ENCODE results near the gene MARS1. TPM values are rescaled to one million over a fixed set of nuclear protein-coding genes. Genes with fewer than 3 reads are reported as not detected.
"Not testable (repeated sequence)": the region's sequence is repeated elsewhere in the genome, so short reads cannot be mapped to it uniquely, and the experiment has no call there.

MARS1 gene
- total RNA-seq, 2 donors from 2014 or later, result 575 to 653 TPM

GRCh38 chr12:57552835-57553313 lies 65.0 kb downstream of the MARS1 start:
- H3K27me3 Mint-ChIP-seq (ENCODE audit: low read depth), result peaks cover 13% of the 10 kb centered on the region
- no peak overlapping the region for H3K27ac Mint-ChIP-seq
- H3K9me3 Mint-ChIP-seq, result no peaks in the 10 kb centered on the region
- ATAC-seq (replicated peaks in 1 of 2), result no peak
- peaks cover 39% of the 10 kb centered on the region for H3K4me1 Mint-ChIP-seq (ENCODE audit: low read depth)
- no peaks in the 10 kb centered on the region for H3K36me3 Mint-ChIP-seq (ENCODE audit: insufficient read depth in 2 of 2)
- DNase-seq, result no peak
- H3K4me3 Mint-ChIP-seq, result no peak overlapping the region

DNA sequence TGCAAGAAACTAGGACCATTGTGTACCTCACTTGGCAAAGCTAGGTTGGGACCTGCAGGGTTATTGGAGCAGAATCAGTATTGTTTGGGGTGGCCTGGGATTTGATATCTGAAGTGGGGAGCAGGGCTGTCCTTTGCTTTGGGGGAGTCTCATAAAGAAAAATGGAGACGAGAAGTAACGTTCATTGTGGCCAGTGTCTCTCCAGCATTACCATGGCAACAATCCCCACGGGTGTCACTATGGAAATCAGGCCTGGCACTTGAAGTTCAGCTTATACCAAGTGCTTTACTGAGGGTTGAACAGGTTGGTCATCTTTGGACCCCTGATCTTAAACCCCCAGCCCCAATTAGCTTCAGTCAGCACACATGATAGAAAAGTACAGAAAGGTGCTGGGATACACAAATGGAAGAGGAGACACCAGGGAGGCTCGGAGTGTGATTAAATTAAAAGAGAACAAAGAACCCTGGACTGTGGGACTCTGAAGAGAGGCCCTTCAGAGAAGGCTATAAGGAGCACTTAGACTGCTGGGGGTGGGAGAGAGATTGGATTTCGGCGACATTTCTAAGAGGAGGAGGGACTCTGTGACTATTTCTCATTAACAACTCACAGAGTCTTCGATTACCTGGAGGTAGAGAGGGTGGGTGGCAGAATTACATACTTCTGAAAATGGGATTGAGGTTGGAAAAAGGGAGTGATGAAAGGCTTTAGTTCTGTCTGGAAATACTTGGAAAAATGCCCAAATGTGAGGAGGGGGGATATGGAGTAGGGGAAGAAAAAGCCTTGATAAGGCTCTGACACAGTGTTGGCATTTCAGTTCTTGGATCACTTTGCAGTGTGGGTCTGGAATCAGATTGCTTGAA lies 65.7 kb downstream of the MARS1 start:
- no peak for ATAC-seq (replicated peaks in 1 of 2)
- DNase-seq, result no peak
- H3K27me3 Mint-ChIP-seq (ENCODE audit: low read depth), result peaks cover 9% of the 10 kb centered on the region
- H3K9me3 Mint-ChIP-seq, result no peaks in the 10 kb centered on the region
- H3K36me3 Mint-ChIP-seq (ENCODE audit: insufficient read depth in 2 of 2), result no peaks in the 10 kb centered on the region
- H3K27ac Mint-ChIP-seq, result no peak overlapping the region
- H3K4me1 Mint-ChIP-seq (ENCODE audit: low read depth), result peaks cover 34% of the 10 kb centered on the region
- no peak overlapping the region for H3K4me3 Mint-ChIP-seq

- peaks cover under 1% of the 10 kb centered on the region for H3K27me3 Mint-ChIP-seq (ENCODE audit: low read depth)
- H3K4me1 Mint-ChIP-seq (ENCODE audit: low read depth), result peaks cover 25% of the 10 kb centered on the region
- ATAC-seq (replicated peaks in 1 of 2), result no peak
- no peaks in the 10 kb centered on the region for H3K9me3 Mint-ChIP-seq
- H3K36me3 Mint-ChIP-seq (ENCODE audit: insufficient read depth in 2 of 2), result no peaks in the 10 kb centered on the region
- no peak for DNase-seq
- no peak overlapping the region for H3K27ac Mint-ChIP-seq
- no peak overlapping the region for H3K4me3 Mint-ChIP-seq
Observed at GRCh38 chr12:57554453-57554852, 66.6 kb downstream of the MARS1 start.

DNA sequence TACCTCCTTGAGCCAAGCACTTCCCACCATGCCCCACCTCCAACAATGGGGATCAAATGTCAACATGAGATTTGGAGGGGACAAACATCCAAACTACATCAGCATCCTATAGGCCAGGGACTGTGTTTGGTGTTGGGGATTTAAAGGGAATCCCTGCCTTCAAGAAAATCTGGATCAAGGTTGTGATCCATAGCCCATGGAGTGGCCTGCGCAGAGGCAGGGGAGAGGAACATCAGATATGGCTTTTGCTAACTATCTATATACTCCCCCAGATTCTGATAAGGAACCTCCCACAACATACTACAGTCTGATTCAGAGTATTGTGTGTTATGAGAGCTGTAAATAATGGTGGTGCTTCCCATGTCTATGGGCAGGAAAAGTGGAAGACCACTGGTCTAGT lies 67.0 kb downstream of the MARS1 start:
- Mint-ChIP-seq H3K27me3 (ENCODE audit: low read depth) (no peaks in the 10 kb centered on the region), H3K4me1 (ENCODE audit: low read depth) (peaks cover 21% of the 10 kb centered on the region), H3K36me3 (ENCODE audit: insufficient read depth in 2 of 2) (no peaks in the 10 kb centered on the region), H3K27ac (no peak overlapping the region), H3K4me3 (no peak overlapping the region), H3K9me3 (no peaks in the 10 kb centered on the region)
- DNase-seq, result no peak
- no peak for ATAC-seq (replicated peaks in 1 of 2)

DNA sequence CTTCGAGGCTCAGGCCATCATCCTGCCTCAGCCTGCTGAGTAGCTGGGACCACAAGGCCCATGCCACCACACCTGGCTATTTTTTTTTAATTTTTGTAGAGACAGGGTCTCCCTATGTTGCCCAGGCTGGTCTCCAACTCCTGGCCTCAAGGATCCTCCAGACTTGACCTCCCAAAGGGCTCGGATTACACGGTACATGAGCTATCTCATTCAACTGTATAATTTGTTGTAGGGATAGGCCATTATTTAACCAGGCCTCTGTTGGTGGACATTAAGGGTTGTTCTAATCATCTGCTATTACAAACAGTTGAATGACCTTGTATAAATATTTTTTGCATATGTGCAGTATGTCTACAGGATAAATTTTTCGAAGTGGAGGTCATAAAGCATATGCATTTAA lies 71.0 kb downstream of the MARS1 start:
- ATAC-seq (replicated peaks in 1 of 2) (no peak), DNase-seq (no peak)
- Mint-ChIP-seq H3K4me1 (ENCODE audit: low read depth) (peaks cover 5% of the 10 kb centered on the region), H3K36me3 (ENCODE audit: insufficient read depth in 2 of 2) (no peaks in the 10 kb centered on the region), H3K27me3 (ENCODE audit: low read depth) (peaks cover 12% of the 10 kb centered on the region), H3K9me3 (no peaks in the 10 kb centered on the region), H3K27ac (no peak overlapping the region), H3K4me3 (no peak overlapping the region)

DNA sequence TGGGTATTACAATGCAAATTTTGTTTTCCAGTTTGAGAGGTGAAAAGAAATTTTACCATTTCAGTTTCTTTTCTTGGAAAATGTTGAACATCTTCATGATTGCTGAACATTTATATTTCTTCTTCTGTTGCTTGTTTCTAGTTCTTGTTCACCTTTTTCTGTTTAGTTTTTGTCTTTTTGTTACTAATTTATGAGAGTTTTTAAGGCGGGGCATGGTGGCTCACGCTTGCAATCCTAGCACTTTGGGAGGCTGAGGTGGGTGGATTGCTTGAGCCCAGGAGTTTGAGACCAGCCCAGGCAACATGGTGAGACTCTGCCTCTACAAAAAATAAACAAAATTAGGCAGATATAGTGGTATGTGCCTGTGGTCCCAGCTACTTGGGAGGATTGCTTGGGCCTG lies 72.6 kb downstream of the MARS1 start:
- Mint-ChIP-seq H3K27me3 (ENCODE audit: low read depth) (peaks cover 12% of the 10 kb centered on the region), H3K36me3 (ENCODE audit: insufficient read depth in 2 of 2) (no peaks in the 10 kb centered on the region), H3K27ac (no peak overlapping the region), H3K4me3 (no peak overlapping the region), H3K4me1 (ENCODE audit: low read depth) (peaks cover 5% of the 10 kb centered on the region), H3K9me3 (no peaks in the 10 kb centered on the region)
- ATAC-seq (replicated peaks in 1 of 2) (no peak), DNase-seq (no peak)

DNA sequence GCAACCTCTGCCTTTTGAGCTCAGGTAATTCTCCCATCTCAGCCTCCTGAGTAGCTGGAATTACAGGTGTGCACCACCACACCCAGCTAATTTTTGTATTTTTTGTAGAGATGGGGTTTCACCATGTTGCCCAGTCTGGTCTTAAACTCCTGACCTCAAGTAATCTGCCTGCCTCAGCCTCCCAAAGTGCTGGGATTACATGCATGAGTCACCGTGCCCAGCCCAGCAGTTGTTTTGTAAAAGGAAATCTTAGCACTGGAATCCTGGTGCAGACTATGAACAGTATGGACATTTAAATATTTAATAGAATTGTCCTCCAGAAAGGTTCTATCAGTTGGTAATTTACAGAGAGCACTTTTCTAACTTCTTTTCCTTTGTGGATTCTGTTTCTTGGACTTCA lies 73.2 kb downstream of the MARS1 start:
- ATAC-seq (replicated peaks in 1 of 2); H3K36me3 Mint-ChIP-seq (ENCODE audit: insufficient read depth in 2 of 2); H3K4me1 Mint-ChIP-seq (ENCODE audit: low read depth); H3K9me3 Mint-ChIP-seq; DNase-seq; H3K27ac Mint-ChIP-seq; H3K4me3 Mint-ChIP-seq: not testable (repeated sequence)
- H3K27me3 Mint-ChIP-seq (ENCODE audit: low read depth), result peaks cover 12% of the 10 kb centered on the region

DNA sequence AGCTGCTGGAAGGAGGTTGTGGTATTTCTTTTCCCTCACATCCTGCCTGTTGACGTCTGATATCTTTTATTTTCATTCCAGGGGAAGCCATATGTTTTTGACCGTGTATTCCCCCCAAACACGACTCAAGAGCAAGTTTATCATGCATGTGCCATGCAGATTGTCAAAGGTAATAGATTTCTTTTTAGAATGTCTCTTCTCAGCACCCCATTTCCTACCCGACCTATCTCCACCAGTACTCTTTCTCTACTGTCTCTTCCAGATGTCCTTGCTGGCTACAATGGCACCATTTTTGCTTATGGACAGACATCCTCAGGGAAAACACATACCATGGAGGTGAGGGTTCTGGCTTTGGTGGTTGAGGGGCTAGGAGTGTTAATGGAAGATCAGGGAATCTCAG lies 75.5 kb downstream of the MARS1 start:
- Mint-ChIP-seq H3K4me3 (no peak overlapping the region), H3K9me3 (no peaks in the 10 kb centered on the region), H3K27me3 (ENCODE audit: low read depth) (peaks cover 12% of the 10 kb centered on the region), H3K36me3 (ENCODE audit: insufficient read depth in 2 of 2) (no peaks in the 10 kb centered on the region), H3K4me1 (ENCODE audit: low read depth) (no peaks in the 10 kb centered on the region), H3K27ac (no peak overlapping the region)
- no peak for DNase-seq
- ATAC-seq (replicated peaks in 1 of 2), result no peak

- no peaks in the 10 kb centered on the region for H3K36me3 Mint-ChIP-seq (ENCODE audit: insufficient read depth in 2 of 2)
- peaks cover 12% of the 10 kb centered on the region for H3K27me3 Mint-ChIP-seq (ENCODE audit: low read depth)
- H3K4me3 Mint-ChIP-seq, result no peak overlapping the region
- no peaks in the 10 kb centered on the region for H3K4me1 Mint-ChIP-seq (ENCODE audit: low read depth)
- no peak overlapping the region for H3K27ac Mint-ChIP-seq
- ATAC-seq (replicated peaks in 1 of 2) (no peak), DNase-seq (no peak)
- no peaks in the 10 kb centered on the region for H3K9me3 Mint-ChIP-seq
Observed at GRCh38 chr12:57564178-57564740, 76.4 kb downstream of the MARS1 start.

Other genes with a start within 250 kb of the MARS1 start
- gene STAC3, start 236.9 kb upstream of the MARS1 start, total RNA-seq, result 1 to 10 TPM; 3.5 to 4.2 TPM
- gene R3HDM2, start 57.0 kb upstream of the MARS1 start, total RNA-seq, result 10 to 100 TPM; 78.9 to 79.1 TPM
- not detected for gene INHBC, start 53.3 kb upstream of the MARS1 start, total RNA-seq
- 1 to 10 TPM; 3.8 to 4.8 TPM for gene INHBE, start 32.8 kb upstream of the MARS1 start, total RNA-seq
- gene GLI1, start 28.3 kb upstream of the MARS1 start, total RNA-seq, result 1 to 10 TPM in 1 of 2 donors, under 1 TPM in 1; 0.21 to 1.3 TPM
- gene ARHGAP9, start 8.2 kb upstream of the MARS1 start, total RNA-seq, result 100 to 1,000 TPM; 119 to 153 TPM
- gene DDIT3, start 32.4 kb downstream of the MARS1 start, total RNA-seq, result 10 to 100 TPM; 64.6 to 71.7 TPM
- gene MBD6, start 34.8 kb downstream of the MARS1 start, total RNA-seq, result 100 to 1,000 TPM; 131 to 148 TPM
- 10 to 100 TPM; 94.9 to 99.0 TPM for gene DCTN2, start 59.1 kb downstream of the MARS1 start, total RNA-seq
- 1 to 10 TPM; 3.2 to 5.9 TPM for gene KIF5A, start 62.0 kb downstream of the MARS1 start, total RNA-seq
- 10 to 100 TPM; 21.3 to 23.1 TPM for gene PIP4K2C, start 103.1 kb downstream of the MARS1 start, total RNA-seq
- gene DTX3, start 116.8 kb downstream of the MARS1 start, total RNA-seq, result 10 to 100 TPM; 44.3 to 52.7 TPM
- 1 to 10 TPM; 2.8 to 5.3 TPM for gene ARHGEF25, start 123.4 kb downstream of the MARS1 start, total RNA-seq
- 1 to 10 TPM; 2.5 to 3.8 TPM for gene B4GALNT1, start 145.1 kb downstream of the MARS1 start, total RNA-seq
- gene OS9, start 206.1 kb downstream of the MARS1 start, total RNA-seq, result 100 to 1,000 TPM; 103 to 104 TPM

Data from activated T-cell treated with anti-CD3 and anti-CD28 coated beads, Interleukin-2, amount 50 U/mL, for 72 hours (primary cell).